K562 (cell line): ENCODE data around the gene OR4K5. TPM values are rescaled to one million over a fixed set of nuclear protein-coding genes. Genes with fewer than 3 reads are reported as not detected.

Source experiments
- ATAC-seq: fragments of 200-7000 bp; cut with Tn5 transposase; 3 replicates; pipeline ENCODE4 v1.9.1; 2020; ENCODE audit warnings: moderate library complexity
- Bru-seq: library from RNA; stranded (reverse); fragments of 400-500 nt; gene quantifications from one replicate; lab custom pipeline; 2021; lab: Mats Ljungman, UMichigan
- BruChase-seq, 2 experiments: library from RNA; stranded (reverse); fragments of 400-500 nt; gene quantifications; one replicate each; lab custom pipeline; 2021; lab: Mats Ljungman, UMichigan
- BruUV-seq: library from RNA; stranded (reverse); fragments of 400-500 nt; replicated peaks from 2 replicates; lab custom pipeline; 2021; lab: Mats Ljungman, UMichigan
- CTCF ChIA-PET: fragments of 300-600 bp; formaldehyde crosslinking; extraction: SDS; loops from one replicate; lab custom pipeline; 2021; ENCODE audit warnings: low intra/inter-chr PET ratio; lab: Yijun Ruan, JAX
- POLR2A ChIA-PET: fragments of 300-600, 350-650 bp; sonication (Branson Sonifier 250); formaldehyde crosslinking; extraction: SDS; loops from one replicate; lab custom pipeline; 2021; ENCODE audit warnings: antibody characterized with exemption, inconsistent platforms; lab: Yijun Ruan, JAX
- DNase-seq, 4 experiments: peaks; one replicate each; pipeline versions ENCODE4 v3.0.0 to v3.0.0-alpha.2; 2011 to 2018; ENCODE audit warnings: low spot score in 3 of 4, mixed read lengths in 3 of 4; ENCODE audit errors: extremely low read depth in 1 of 4
- FAIRE-seq: peaks from 2 replicates; lab custom pipeline; 2011; peaks lifted over from hg19 to GRCh38; lab: Jason Lieb, UNC
- H2AFZ ChIP-seq: 2 replicates; pipeline ENCODE4 v1.6.0; 2011; ENCODE audit warnings: low read depth, low read length, control low read depth, inconsistent platforms
- H3K27ac ChIP-seq: fragments of 200-600 bp; 3 replicates; pipeline ENCODE4 v1.8.0; 2011; ENCODE audit warnings: low read depth, mild to moderate bottlenecking, control low read depth, inconsistent platforms, low read length, moderate library complexity, mixed read lengths; ENCODE audit errors: extremely low read depth
- H3K27me3 ChIP-seq, 2 experiments: fragments of 300-600 bp in 1 of 2; 2 replicates in 1 of 2; 3 replicates in 1 of 2; pipeline versions ENCODE4 v1.6.0 to v1.8.0; 2011; ENCODE audit warnings: inconsistent platforms in 2 of 2, low read length in 2 of 2, mild to moderate bottlenecking in 1 of 2, mixed read lengths in 1 of 2, moderate library complexity in 1 of 2; ENCODE audit not compliant: control insufficient read depth in 2 of 2, insufficient read depth in 2 of 2
- H3K36me3 ChIP-seq: fragments of 300-600 bp; 3 replicates; pipeline ENCODE4 v1.8.0; 2011; ENCODE audit warnings: mild to moderate bottlenecking, low read length, inconsistent platforms; ENCODE audit not compliant: control insufficient read depth, insufficient read depth
- H3K4me1 ChIP-seq, 2 experiments: fragments of 200-600 bp in 1 of 2; replicated peaks in 1 of 2; 2 replicates in 1 of 2; 3 replicates in 1 of 2; pipeline versions ENCODE4 v1.5.1 to v1.8.0; 2011; ENCODE audit warnings: inconsistent platforms in 2 of 2, low read length in 2 of 2, mild to moderate bottlenecking in 1 of 2, mixed read lengths in 1 of 2, moderate library complexity in 1 of 2; ENCODE audit not compliant: control insufficient read depth in 2 of 2, insufficient read depth in 2 of 2
- H3K4me2 ChIP-seq: 2 replicates; pipeline ENCODE4 v1.6.1; 2011; ENCODE audit warnings: low read length, control low read depth, inconsistent platforms, mixed read lengths; ENCODE audit not compliant: insufficient read depth
- H3K4me3 ChIP-seq: fragments of 200-600 bp; sonication (generic), shearing (Covaris generic); 2 replicates; pipeline ENCODE4 v1.5.1; 2016; ENCODE audit warnings: control low read depth, inconsistent platforms
- H3K79me2 ChIP-seq: fragments of 200-600 bp; 3 replicates; pipeline ENCODE4 v1.8.0; 2011; ENCODE audit warnings: low read length, inconsistent platforms; ENCODE audit not compliant: control insufficient read depth, insufficient read depth
- H3K9ac ChIP-seq, 2 experiments: 2 replicates each; pipeline versions ENCODE4 v1.6.0 to v1.6.1; 2011; ENCODE audit warnings: low read depth in 2 of 2, low read length in 2 of 2, control low read depth in 1 of 2, inconsistent platforms in 1 of 2, mild to moderate bottlenecking in 1 of 2, mixed read lengths in 1 of 2; ENCODE audit not compliant: insufficient read depth in 1 of 2
- H3K9me1 ChIP-seq: one replicate; pipeline ENCODE4 v1.6.0; 2011; ENCODE audit warnings: inconsistent platforms, mild to moderate bottlenecking, low read length, moderate library complexity; ENCODE audit not compliant: control insufficient read depth, insufficient read depth
- H3K9me3 ChIP-seq: replicated peaks from 2 replicates; pipeline ENCODE4 v1.5.1; 2011; ENCODE audit warnings: low read depth, low read length, inconsistent platforms; ENCODE audit not compliant: control insufficient read depth, insufficient read depth
- H4K20me1 ChIP-seq: replicated peaks from 2 replicates; pipeline ENCODE4 v1.6.1; 2011; ENCODE audit warnings: low read length, inconsistent platforms, mixed read lengths; ENCODE audit not compliant: control insufficient read depth, insufficient read depth
- AFF4 ChIP-seq: sonication (generic); formaldehyde crosslinking; IDR thresholded peaks from 2 replicates; pipeline ENCODE4 v1.8.0; 2023; ENCODE audit warnings: mild to moderate bottlenecking, missing genetic modification reagents
- ATF3 ChIP-seq, 2 experiments: fragments of 450-650 bp in 1 of 2; sonication (generic) in 1 of 2; formaldehyde crosslinking in 1 of 2; IDR thresholded peaks in 1 of 2; conservative IDR thresholded peaks in 1 of 2; 2 replicates each; pipeline versions ENCODE4 v1.6.1 to v1.8.1; 2016 to 2023; ENCODE audit warnings: mild to moderate bottlenecking in 2 of 2, moderate library complexity in 2 of 2, inconsistent platforms in 1 of 2, missing genetic modification reagents in 1 of 2
- CEBPG ChIP-seq, 3 experiments: fragments of 200-800 bp in 1 of 3; sonication (Bioruptor generic) in 1 of 3; sonication (generic) in 1 of 3; formaldehyde crosslinking in 1 of 3; IDR thresholded peaks in 2 of 3; conservative IDR thresholded peaks in 1 of 3; 2 replicates each; pipeline versions ENCODE4 v1.6.1 to v1.8.0; 2016 to 2022; ENCODE audit warnings: missing compliant biosample characterization in 2 of 3, missing genetic modification characterization in 2 of 3, mild to moderate bottlenecking in 1 of 3, missing genetic modification reagents in 1 of 3
- FOXK2 ChIP-seq, 2 experiments: fragments of 450-650 bp; IDR thresholded peaks in 1 of 2; conservative IDR thresholded peaks in 1 of 2; 2 replicates each; pipeline ENCODE4 v1.6.1; 2016; ENCODE audit warnings: low read depth in 2 of 2, mild to moderate bottlenecking in 1 of 2
- MEIS2 ChIP-seq: fragments of 450-650 bp; IDR thresholded peaks from 2 replicates; pipeline ENCODE4 v1.6.1; 2014; ENCODE audit warnings: mild to moderate bottlenecking; ENCODE audit not compliant: partially characterized antibody
- NFE2 ChIP-seq: IDR thresholded peaks from 2 replicates; pipeline ENCODE4 v1.6.1; 2014; ENCODE audit warnings: antibody characterized with exemption, low read depth
- NR2F6 ChIP-seq: fragments of 450-650 bp; formaldehyde crosslinking; IDR thresholded peaks from 2 replicates; pipeline ENCODE4 v1.4.0; 2020; ENCODE audit warnings: mild to moderate bottlenecking
- PHF8 ChIP-seq: fragments of 200-600 bp; sonication (generic); IDR thresholded peaks from 2 replicates; pipeline ENCODE4 v1.6.1; 2012; ENCODE audit warnings: mixed run types, mild to moderate bottlenecking, inconsistent platforms, low read length, moderate library complexity, borderline replicate concordance
- ZBTB5 ChIP-seq: fragments of 450-650 bp; IDR thresholded peaks from 2 replicates; pipeline ENCODE4 v1.6.1; 2017; ENCODE audit warnings: antibody characterized with exemption
- in situ Hi-C: fragments of 300-500 bp; cut with MboI; formaldehyde crosslinking; loops from 4 replicates; pipeline ENCODE4 v1.15.0; 2018; ENCODE audit warnings: inconsistent platforms, mixed read lengths
- intact Hi-C: fragments of 100-400 bp; cut with micrococcal nuclease; formaldehyde crosslinking; loops from 2 replicates; pipeline ENCODE4 v1.14.2; 2022
- long read RNA-seq, 3 experiments: library from polyadenylated mRNA in 2 of 3; library from RNA in 1 of 3; unstranded in 2 of 3; stranded (forward) in 1 of 3; transcript quantifications; one replicate each; pipeline ENCODE4 v2.0.0, GENCODE V29; 2019 to 2022
- polyA minus RNA-seq, 3 experiments: library from RNA; depleted of rRNA, polyadenylated mRNA; stranded (reverse); fragments of >200 nt; gene quantifications; 2 replicates each; pipeline ENCODE4 v1.2.3, GENCODE V29; 2011
- polyA plus RNA-seq, 8 experiments: library from polyadenylated mRNA; depleted of rRNA in 4 of 8; stranded (reverse) in 5 of 8; unstranded in 3 of 8; fragments of >200 nt; fragmentation: Nextera tagmentation in 2 of 8; fragmentation: Illumina TruSeq in 1 of 8; extraction: Ambion mirVana in 2 of 8; extraction: Trizol in 1 of 8; gene quantifications; 2 replicates each; pipeline versions ENCODE4 v1.2.1 to v1.2.3, GENCODE V29; 2011 to 2014; ENCODE audit warnings: inconsistent platforms in 1 of 8, missing spikeins in 1 of 8
- total RNA-seq, 7 experiments: library from RNA; depleted of rRNA in 6 of 7; stranded (reverse); fragments of >200 nt in 6 of 7; fragmentation: Illumina TruSeq in 2 of 7; extraction: Trizol in 2 of 7; gene quantifications; 2 replicates each; pipeline versions ENCODE4 v1.2.1 to v1.2.3, GENCODE V29; 2011 to 2021; ENCODE audit warnings: low replicate concordance in 1 of 7

OR4K5 gene
- total RNA-seq (2011; cell fraction: chromatin; rRNA removed; ENCODE audit: low replicate concordance) = not detected in 2 replicates
- total RNA-seq (2011; cell fraction: nucleolus; rRNA removed) = not detected in 2 replicates
- not detected in 2 replicates for total RNA-seq (2011; cell fraction: nucleoplasm; rRNA removed)
- total RNA-seq (2014; rRNA removed) (not detected in 2 replicates), total RNA-seq (2014; rRNA removed; fragmentation: Illumina TruSeq; extraction: Trizol) (not detected in 2 replicates), total RNA-seq (2015; rRNA removed; fragmentation: Illumina TruSeq; extraction: Trizol) (not detected in 2 replicates), total RNA-seq (2021) (not detected in 2 replicates), polyA plus RNA-seq (2011; rRNA removed) (not detected in 2 replicates), polyA plus RNA-seq (2014; fragmentation: Illumina TruSeq; extraction: Trizol) (not detected in 2 replicates), polyA plus RNA-seq (2014; fragmentation: Nextera tagmentation; extraction: Ambion mirVana) (not detected), polyA plus RNA-seq (2014; rRNA removed) (not detected in 2 replicates), polyA minus RNA-seq (2011; rRNA and poly(A)+ RNA removed) (not detected in 2 replicates), Bru-seq, nascent RNA (not detected), BruChase-seq, experiment 1, labeled RNA remaining after a 2-hour chase (not detected), BruChase-seq, experiment 2, labeled RNA remaining after a 6-hour chase (not detected)
- polyA plus RNA-seq (2011; cell fraction: cytosol; rRNA removed) = not detected in 2 replicates
- not detected in 2 replicates for polyA plus RNA-seq (2011; cell fraction: nucleus; rRNA removed)
- not detected in 2 replicates for polyA plus RNA-seq (2012)
- polyA minus RNA-seq (2011; cell fraction: cytosol; rRNA and poly(A)+ RNA removed) = not detected in 2 replicates
- not detected in 2 replicates for polyA minus RNA-seq (2011; cell fraction: nucleus; rRNA and poly(A)+ RNA removed)
- long read RNA-seq, experiment 1 = 0 reads
- long read RNA-seq, experiment 2 = 0 reads
- long read RNA-seq, experiment 3 = 0 reads

GRCh38 chr14:19920021-19920657 is at the start of gene OR4K5:
Gene OR4K5, plus strand, starts transcription at chr14:19920607. Its CDS starts 0 bp downstream, at chr14:19920607.
- Histone ChIP-seq H2AFZ (peak within 1 kb of the TSS; percentile 18; the same call in 1 of the 2 replicates), H3K27ac (no peak within 1 kb of the TSS), H3K4me2 (no peak within 1 kb of the TSS), H3K4me1 (no peaks in the 10 kb centered on the region), H3K36me3 (no peaks in the 10 kb centered on the region), H3K79me2 (no peaks in the 10 kb centered on the region), H3K4me3 (no peak within 1 kb of the TSS), H4K20me1 (no peaks in the 10 kb centered on the region), H3K9ac (no peak within 1 kb of the TSS), H3K9me3 (no peaks in the 10 kb centered on the region), H3K9me1 (no peaks in the 10 kb centered on the region), H3K27me3 (no peaks in the 10 kb centered on the region)
- intact Hi-C loops (no loop called here), in situ Hi-C loops (no loop called here)
- no TSS peak for BruUV-seq
- ATAC-seq (peak; percentile 87), DNase-seq (peak in 1 of 4 experiments; percentile 14), FAIRE-seq (no peak)
- ChIA-PET CTCF (no interaction called here), POLR2A (interaction anchor here (1.3 kb wide), 1 partner anchor 9 kb away, joined by 3 read pairs; no protein-coding TSS in a partner anchor)
- TF ChIP-seq NFE2 (0 out of 2 replicates have a peak, but pooled peaks have one; percentile 15), AFF4 (no peak), CEBPG (CRISPR knock-in tag; IDR thresholded peaks at IDR 0.05) (no peak), CEBPG (tag; conservative IDR thresholded peaks at IDR 0.05 in 1 of 2, IDR thresholded peaks at IDR 0.05 in 1 of 2) (peak in 1 of 2 experiments; percentile 81; a peak in 2 of 4 replicates), PHF8 (no peak), ZBTB5 (no peak), NR2F6 (CRISPR knock-in tag) (no peak), MEIS2 (peak; percentile 62), FOXK2 (conservative IDR thresholded peaks at IDR 0.05 in 1 of 2, IDR thresholded peaks at IDR 0.05 in 1 of 2; ENCODE audit: low read depth in 2 of 2) (peak in 1 of 2 experiments; percentile 66; a peak in 2 of 4 replicates), ATF3 (IDR thresholded peaks at IDR 0.05) (peak; percentile 74), ATF3 (CRISPR knock-in tag; conservative IDR thresholded peaks at IDR 0.05) (no peak)
